ENCODE data around the gene NMT1.

NMT1 gene

GRCh38 chr17:45060797-45061605, at the start of gene NMT1:
TSS of gene NMT1 (plus strand) at chr17:45061317. CDS start at chr17:45061330, 13 bp downstream.
- DNase-seq (ENCODE audit: low spot score) (peak; percentile 98), ATAC-seq (ENCODE audit: low read depth) (peak; percentile 91)
- Histone ChIP-seq H3K4me1 (ENCODE audit: insufficient read depth, poor library complexity, severe bottlenecking) (peaks cover 7% of the 10 kb centered on the region), H3K27me3 (ENCODE audit: insufficient read depth, poor library complexity, severe bottlenecking) (no peaks in the 10 kb centered on the region), H3K4me3 (ENCODE audit: severe bottlenecking) (peak within 1 kb of the TSS; percentile 78), H3K27ac (ENCODE audit: poor library complexity, severe bottlenecking) (peak within 1 kb of the TSS; percentile 48), H3K9me3 (ENCODE audit: severe bottlenecking) (no peaks in the 10 kb centered on the region), H3K36me3 (ENCODE audit: low read depth) (peaks cover 35% of the 10 kb centered on the region)
- no peak for TF ChIP-seq CTCF (IDR thresholded peaks at IDR 0.05; ENCODE audit: poor library complexity, severe bottlenecking)

- ATAC-seq (ENCODE audit: low read depth) (no peak), DNase-seq (ENCODE audit: low spot score) (no peak)
- Histone ChIP-seq H3K4me1 (ENCODE audit: insufficient read depth, poor library complexity, severe bottlenecking) (no peaks in the 10 kb centered on the region), H3K27me3 (ENCODE audit: insufficient read depth, poor library complexity, severe bottlenecking) (no peaks in the 10 kb centered on the region), H3K4me3 (ENCODE audit: severe bottlenecking) (no peak overlapping the region), H3K9me3 (ENCODE audit: severe bottlenecking) (no peaks in the 10 kb centered on the region), H3K27ac (ENCODE audit: poor library complexity, severe bottlenecking) (no peak overlapping the region), H3K36me3 (ENCODE audit: low read depth) (no peaks in the 10 kb centered on the region)
- TF ChIP-seq CTCF (IDR thresholded peaks at IDR 0.05; ENCODE audit: poor library complexity, severe bottlenecking), result no peak
Measured at GRCh38 chr17:45011767-45012166, 49.4 kb upstream of the NMT1 start.

GRCh38 chr17:45013021-45013997, 47.8 kb upstream of the NMT1 start:
- no peak for DNase-seq (ENCODE audit: low spot score)
- no peaks in the 10 kb centered on the region for H3K36me3 ChIP-seq (ENCODE audit: low read depth)

GRCh38 chr17:45016237-45016636, 44.9 kb upstream of the NMT1 start:
- Histone ChIP-seq H3K36me3 (ENCODE audit: low read depth) (no peaks in the 10 kb centered on the region), H3K27ac (ENCODE audit: poor library complexity, severe bottlenecking) (no peak overlapping the region), H3K4me3 (ENCODE audit: severe bottlenecking) (no peak overlapping the region), H3K9me3 (ENCODE audit: severe bottlenecking) (no peaks in the 10 kb centered on the region), H3K27me3 (ENCODE audit: insufficient read depth, poor library complexity, severe bottlenecking) (no peaks in the 10 kb centered on the region), H3K4me1 (ENCODE audit: insufficient read depth, poor library complexity, severe bottlenecking) (peaks cover 6% of the 10 kb centered on the region)
- no peak for TF ChIP-seq CTCF (IDR thresholded peaks at IDR 0.05; ENCODE audit: poor library complexity, severe bottlenecking)
- ATAC-seq (ENCODE audit: low read depth) (no peak), DNase-seq (ENCODE audit: low spot score) (no peak)

More at GRCh38 chr17:45013021-45013997, 47.8 kb upstream of the NMT1 start:
- Histone ChIP-seq H3K27ac (ENCODE audit: poor library complexity, severe bottlenecking) (no peak overlapping the region), H3K4me3 (ENCODE audit: severe bottlenecking) (no peak overlapping the region), H3K9me3 (ENCODE audit: severe bottlenecking) (no peaks in the 10 kb centered on the region), H3K4me1 (ENCODE audit: insufficient read depth, poor library complexity, severe bottlenecking) (no peaks in the 10 kb centered on the region), H3K27me3 (ENCODE audit: insufficient read depth, poor library complexity, severe bottlenecking) (no peaks in the 10 kb centered on the region)
- no peak for TF ChIP-seq CTCF (IDR thresholded peaks at IDR 0.05; ENCODE audit: poor library complexity, severe bottlenecking)
- no peak for ATAC-seq (ENCODE audit: low read depth)
